ENCODE data around the gene TBC1D22A.

The TBC1D22A gene

GRCh38 chr22:47188261-47189055 lies 426.0 kb downstream of the TBC1D22A start:
- no peak for DNase-seq (ENCODE audit: low read depth in 2 of 2)

GRCh38 chr22:47189056-47189916 lies 426.8 kb downstream of the TBC1D22A start:
- DNase-seq (ENCODE audit: low read depth in 2 of 2) = no peak

- no peak for DNase-seq (ENCODE audit: low read depth in 2 of 2)
Measured at GRCh38 chr22:47190276-47190956, 428.0 kb downstream of the TBC1D22A start.

GRCh38 chr22:47190957-47191670 lies 428.7 kb downstream of the TBC1D22A start:
- DNase-seq (ENCODE audit: low read depth in 2 of 2) = no peak

- DNase-seq (ENCODE audit: low read depth in 2 of 2) = no peak
Measured at GRCh38 chr22:47191671-47192650, 429.5 kb downstream of the TBC1D22A start.

- no peak for DNase-seq (ENCODE audit: low read depth in 2 of 2)
Measured at GRCh38 chr22:47192651-47193437, 430.4 kb downstream of the TBC1D22A start.

- no peak for DNase-seq (ENCODE audit: low read depth in 2 of 2)
Measured at GRCh38 chr22:47193606-47194329, 431.3 kb downstream of the TBC1D22A start.

GRCh38 chr22:47194476-47195155 lies 432.2 kb downstream of the TBC1D22A start:
- no peak for DNase-seq (ENCODE audit: low read depth in 2 of 2)

GRCh38 chr22:47195156-47195483 lies 432.7 kb downstream of the TBC1D22A start:
- DNase-seq (ENCODE audit: low read depth in 2 of 2) = no peak

- no peak for DNase-seq (ENCODE audit: low read depth in 2 of 2)
Measured at GRCh38 chr22:47195484-47196165, 433.2 kb downstream of the TBC1D22A start.

GRCh38 chr22:47196166-47196849 lies 433.9 kb downstream of the TBC1D22A start:
- DNase-seq (ENCODE audit: low read depth in 2 of 2) = no peak

- DNase-seq (ENCODE audit: low read depth in 2 of 2) = no peak
Measured at GRCh38 chr22:47196881-47197772, 434.7 kb downstream of the TBC1D22A start.

GRCh38 chr22:47197773-47198500 lies 435.5 kb downstream of the TBC1D22A start:
- no peak for DNase-seq (ENCODE audit: low read depth in 2 of 2)

GRCh38 chr22:47198801-47199251 lies 436.4 kb downstream of the TBC1D22A start:
- no peak for DNase-seq (ENCODE audit: low read depth in 2 of 2)

- DNase-seq (ENCODE audit: low read depth in 2 of 2) = no peak
Measured at GRCh38 chr22:47199261-47199978, 437.0 kb downstream of the TBC1D22A start.
